GM12878 (cell line): Measurements from ENCODE around the gene ENPP6. TPM values are rescaled to one million over a fixed set of nuclear protein-coding genes. Genes with fewer than 3 reads are reported as not detected.

Source experiments
- ATAC-seq: fragments of 200-7000 bp; cut with Tn5 transposase; 3 replicates; pipeline ENCODE4 v1.9.1; 2020; ENCODE audit warnings: mild to moderate bottlenecking, moderate library complexity
- BruUV-seq: library from RNA; stranded (reverse); fragments of 400-500 nt; replicated peaks from 2 replicates; lab custom pipeline; 2021; lab: Mats Ljungman, UMichigan
- CTCF ChIA-PET: fragments of 300-600 bp; sonication (Branson Sonifier 250); formaldehyde crosslinking; extraction: SDS; loops from one replicate; lab custom pipeline; 2021; ENCODE audit warnings: inconsistent platforms; lab: Yijun Ruan, JAX
- POLR2A ChIA-PET: fragments of 350-600 bp; formaldehyde crosslinking; extraction: SDS; loops from one replicate; lab custom pipeline; 2021; ENCODE audit warnings: inconsistent platforms; lab: Charles Lee
- RAD21 ChIA-PET: fragments of 300-600 bp; sonication (Branson Sonifier 250); formaldehyde crosslinking; loops from one replicate; lab custom pipeline; 2023; ENCODE audit warnings: antibody characterized with exemption; ENCODE audit not compliant: unreplicated experiment; lab: Charles Lee
- SMC1A ChIA-PET: fragments of 300-600 bp; sonication (Branson Sonifier 250); formaldehyde crosslinking; loops from one replicate; lab custom pipeline; 2023; ENCODE audit not compliant: unreplicated experiment, uncharacterized antibody; lab: Charles Lee
- DNase-seq: peaks from one replicate; pipeline ENCODE4 v3.0.0-alpha.2; 2011; ENCODE audit warnings: low read depth, low spot score
- FAIRE-seq: peaks from 3 replicates; lab custom pipeline; 2011; peaks lifted over from hg19 to GRCh38; lab: Jason Lieb, UNC
- H2AFZ ChIP-seq: 2 replicates; pipeline ENCODE4 v1.6.0; 2011; ENCODE audit warnings: low read depth, low read length, control low read depth; ENCODE audit not compliant: control insufficient read depth
- H3K27ac ChIP-seq: 2 replicates; pipeline ENCODE4 v1.5.1; 2011; ENCODE audit warnings: control low read depth; ENCODE audit not compliant: control insufficient read depth, insufficient read depth
- H3K27me3 ChIP-seq, 2 experiments: replicated peaks in 1 of 2; 2 replicates each; pipeline versions ENCODE4 v1.6.0 to v1.6.1; 2011; ENCODE audit warnings: low read length in 1 of 2; ENCODE audit not compliant: control insufficient read depth in 2 of 2, insufficient read depth in 2 of 2
- H3K36me3 ChIP-seq, 2 experiments: 2 replicates each; pipeline ENCODE4 v1.5.1; 2011; ENCODE audit warnings: low read length in 1 of 2; ENCODE audit not compliant: control insufficient read depth in 2 of 2, insufficient read depth in 2 of 2
- H3K4me1 ChIP-seq: 2 replicates; pipeline ENCODE4 v1.6.1; 2011; ENCODE audit warnings: mild to moderate bottlenecking, low read length, moderate library complexity, mixed read lengths; ENCODE audit not compliant: control insufficient read depth, insufficient read depth
- H3K4me2 ChIP-seq: 2 replicates; pipeline ENCODE4 v1.6.0; 2011; ENCODE audit warnings: control low read depth; ENCODE audit not compliant: control insufficient read depth, insufficient read depth
- H3K4me3 ChIP-seq: fragments of 200-600 bp; sonication (generic); 2 replicates; pipeline ENCODE4 v1.5.1; 2016
- H3K79me2 ChIP-seq: 2 replicates; pipeline ENCODE4 v1.6.0; 2011; ENCODE audit warnings: low read length; ENCODE audit not compliant: control insufficient read depth, insufficient read depth
- H3K9ac ChIP-seq: 2 replicates; pipeline ENCODE4 v1.8.0; 2011; ENCODE audit warnings: low read length, control low read depth, mixed read lengths; ENCODE audit not compliant: control insufficient read depth, insufficient read depth
- H3K9me3 ChIP-seq: replicated peaks from 3 replicates; pipeline ENCODE4 v1.5.1; 2011; ENCODE audit warnings: mild to moderate bottlenecking, low read length; ENCODE audit not compliant: control insufficient read depth, insufficient read depth
- H4K20me1 ChIP-seq: 2 replicates; pipeline ENCODE4 v1.6.0; 2011; ENCODE audit not compliant: control insufficient read depth, insufficient read depth
- ATF7 ChIP-seq: fragments of 450-650 bp; IDR thresholded peaks from 2 replicates; pipeline ENCODE4 v1.6.1; 2016; ENCODE audit warnings: low read depth, mild to moderate bottlenecking
- IRF4 ChIP-seq: IDR thresholded peaks from 2 replicates; pipeline ENCODE4 v1.6.1; 2011; ENCODE audit warnings: low read depth, low read length
- NKRF ChIP-seq: fragments of 450-650 bp; conservative IDR thresholded peaks from 2 replicates; pipeline ENCODE4 v1.6.1; 2017; ENCODE audit warnings: mild to moderate bottlenecking, moderate library complexity
- PAX8 ChIP-seq: fragments of 450-650 bp; IDR thresholded peaks from 2 replicates; pipeline ENCODE4 v1.6.1; 2017; ENCODE audit warnings: mild to moderate bottlenecking, moderate library complexity
- SREBF1 ChIP-seq: IDR thresholded peaks from 2 replicates; pipeline ENCODE4 v1.6.1; 2012; ENCODE audit warnings: mild to moderate bottlenecking, low read length
- TAF1 ChIP-seq: IDR thresholded peaks from 2 replicates; pipeline ENCODE4 v1.6.1; 2011; ENCODE audit warnings: mild to moderate bottlenecking, low read depth, low read length, borderline replicate concordance
- YBX1 ChIP-seq: fragments of 450-650 bp; IDR thresholded peaks from 2 replicates; pipeline ENCODE4 v1.6.1; 2016; ENCODE audit warnings: antibody characterized with exemption
- ZBED1 ChIP-seq: IDR thresholded peaks from 2 replicates; pipeline ENCODE4 v1.6.1; 2016; ENCODE audit warnings: borderline replicate concordance
- WGBS: methylation state at CpG from one replicate; pipeline ENCODE4 v1.1.6; 2016; ENCODE audit warnings: low lambda C conversion rate; ENCODE audit not compliant: insufficient replicate concordance, insufficient coverage; ENCODE audit errors: missing lambda C conversion rate; 5-methylcytosine and 5-hydroxymethylcytosine counted together
- in situ Hi-C: fragments of 300-500 bp; cut with MboI; formaldehyde crosslinking; loops from 9 replicates; pipeline ENCODE4 v1.14.3; 2018; ENCODE audit warnings: mixed read lengths
- intact Hi-C: fragments of 100-400 bp; cut with micrococcal nuclease; formaldehyde crosslinking; loops from one replicate; pipeline ENCODE4 v1.14.2; 2022; ENCODE audit not compliant: unreplicated experiment
- polyA plus RNA-seq, 11 experiments: library from polyadenylated mRNA; depleted of rRNA in 4 of 11; unstranded in 6 of 11; stranded (reverse) in 5 of 11; fragments of >200 nt; fragmentation: Nextera tagmentation in 4 of 11; fragmentation: Illumina TruSeq in 1 of 11; extraction: Ambion mirVana in 4 of 11; extraction: Trizol in 1 of 11; gene quantifications; 1 replicate in 1 of 11; 2 replicates in 10 of 11; pipeline versions ENCODE4 v1.2.1 to v1.2.3, GENCODE V29; 2011 to 2016; ENCODE audit warnings: inconsistent platforms in 2 of 11, missing spikeins in 2 of 11, low read depth in 1 of 11
- total RNA-seq, 4 experiments: library from RNA; depleted of rRNA in 3 of 4; stranded (reverse); fragments of >200 nt in 3 of 4; fragmentation: Illumina TruSeq in 1 of 4; extraction: Trizol in 1 of 4; gene quantifications; 2 replicates each; pipeline versions ENCODE4 v1.2.1 to v1.2.3, GENCODE V29; 2013 to 2021

ENPP6 gene
- total and polyA plus RNA-seq, 10 of the 15 experiments (the other 5 are each of a cell fraction or from before 2014, with no cell fraction given), result 0.04 to 1.0 (median 0.44) TPM; not detected in 1

GRCh38 chr4:184162596-184162995 is 55.1 kb downstream of the ENPP6 start:
- 28% methylated on average over 5 of the region's 5 CpGs for WGBS
- ATAC-seq (no peak), DNase-seq (no peak), FAIRE-seq (no peak)
- no peaks in the 10 kb centered on the region for H3K4me1 ChIP-seq
- no peak overlapping the region for H3K9ac ChIP-seq
- no TSS peak for BruUV-seq
- H3K4me3 ChIP-seq, result no peak overlapping the region
- CTCF ChIA-PET, result no interaction called here
- TF ChIP-seq SREBF1 (no peak), IRF4 (no peak), ATF7 (no peak), PAX8 (no peak), ZBED1 (no peak), TAF1 (no peak), YBX1 (no peak), NKRF (no peak)
- no peak overlapping the region for H3K27ac ChIP-seq
- no peak overlapping the region for H3K4me2 ChIP-seq
- no peaks in the 10 kb centered on the region for H3K9me3 ChIP-seq
- no peak overlapping the region for H2AFZ ChIP-seq
- POLR2A ChIA-PET, result no interaction called here
- intact Hi-C loops (loop anchor here (5.0 to 10.0 kb wide), 2 partner anchors 538 to 690 kb away; no protein-coding TSS in a partner anchor), in situ Hi-C loops (no loop called here)
- no peaks in the 10 kb centered on the region for H3K36me3 ChIP-seq
- RAD21 ChIA-PET, result no interaction called here
- no peaks in the 10 kb centered on the region for H4K20me1 ChIP-seq
- SMC1A ChIA-PET, result no interaction called here
- H3K79me2 ChIP-seq, result no peaks in the 10 kb centered on the region
- peaks cover 0 to 2% of the 10 kb centered on the region in 2 experiments; a peak in 2 of 4 replicates for H3K27me3 ChIP-seq
